Endodermal cell (in vitro differentiated cells): ENCODE data around the gene MMAA. TPM values are rescaled to one million over a fixed set of nuclear protein-coding genes. Genes with fewer than 3 reads are reported as not detected.
A peak's percentile ranks its signal among the peaks of the same experiment; 100 is the strongest.

ENCODE experiments used
- DNase-seq: peaks from one replicate; pipeline ENCODE4 v3.0.0-alpha.2; 2017
- H3K27ac ChIP-seq: 2 replicates; pipeline ENCODE4 v1.5.1; 2013; ENCODE audit warnings: mild to moderate bottlenecking, low read depth, low read length, moderate library complexity
- H3K27me3 ChIP-seq: 2 replicates; pipeline ENCODE4 v1.6.1; 2013; ENCODE audit warnings: mild to moderate bottlenecking, low read length, moderate library complexity; ENCODE audit not compliant: insufficient read depth, control insufficient read depth, poor library complexity, severe bottlenecking
- H3K36me3 ChIP-seq: 2 replicates; pipeline ENCODE4 v1.7.0; 2013; ENCODE audit warnings: mild to moderate bottlenecking, low read length, moderate library complexity; ENCODE audit not compliant: control insufficient read depth, insufficient read depth
- H3K4me1 ChIP-seq: one replicate; pipeline ENCODE4 v1.7.0; 2013; ENCODE audit warnings: low read length; ENCODE audit not compliant: control insufficient read depth, insufficient read depth
- H3K4me3 ChIP-seq: 2 replicates; pipeline ENCODE4 v1.5.1; 2013; ENCODE audit warnings: mild to moderate bottlenecking, low read length, moderate library complexity
- H3K9ac ChIP-seq: 2 replicates; pipeline ENCODE4 v1.6.1; 2013; ENCODE audit warnings: mild to moderate bottlenecking, low read length, moderate library complexity; ENCODE audit not compliant: poor library complexity, severe bottlenecking; ENCODE audit errors: extremely low read depth
- H3K9me3 ChIP-seq: 2 replicates; pipeline ENCODE4 v1.6.1; 2013; ENCODE audit warnings: mild to moderate bottlenecking, low read length, moderate library complexity; ENCODE audit not compliant: control insufficient read depth
- H3K27ac Mint-ChIP-seq: 2 replicates; pipeline ENCODE4 v1.8.0; 2020; ENCODE audit warnings: mixed read lengths
- H3K27me3 Mint-ChIP-seq: 2 replicates; pipeline ENCODE4 v1.8.0; 2021; ENCODE audit warnings: mild to moderate bottlenecking, mixed read lengths; ENCODE audit not compliant: insufficient read depth
- H3K36me3 Mint-ChIP-seq: 2 replicates; pipeline ENCODE4 v1.8.0; 2020; ENCODE audit warnings: low read depth, mixed read lengths
- H3K4me1 Mint-ChIP-seq: 2 replicates; pipeline ENCODE4 v1.8.0; 2020; ENCODE audit warnings: mixed read lengths
- H3K4me3 Mint-ChIP-seq: 2 replicates; pipeline ENCODE4 v1.8.0; 2020; ENCODE audit warnings: mild to moderate bottlenecking, moderate library complexity, mixed read lengths
- H3K9me3 Mint-ChIP-seq: 2 replicates; pipeline ENCODE4 v1.8.0; 2020; ENCODE audit warnings: mild to moderate bottlenecking, mixed read lengths
- WGBS, 2 experiments: methylation state at CpG; one replicate each; pipeline versions ENCODE4 v1.1.5 to v1.1.7; 2013; ENCODE audit warnings: missing lambda C conversion rate in 2 of 2, mixed read lengths in 1 of 2; ENCODE audit not compliant: insufficient coverage in 1 of 2, insufficient read length in 1 of 2; 5-methylcytosine and 5-hydroxymethylcytosine counted together
- total RNA-seq, 2 donors: library from RNA; stranded (reverse); fragmentation: NEBNext Ultra II Directional in 1 of 2; extraction: Animal tissue kit (Norgen Biotek cat#: 25700) in 1 of 2; gene quantifications; 2 replicates in 1 of 2; 3 replicates in 1 of 2; pipeline ENCODE4 v1.2.1, GENCODE V29; 2021
- TF ChIP-seq, protein P1 (sequence below): fragments of 200-600 bp; sonication (generic); conservative IDR thresholded peaks from 2 replicates; pipeline ENCODE4 v1.5.0; 2021; ENCODE audit warnings: antibody characterized with exemption, mild to moderate bottlenecking

Gene MMAA
- total RNA-seq, 2 donors from 2014 or later, result 6.8 to 6.9 TPM

DNA sequence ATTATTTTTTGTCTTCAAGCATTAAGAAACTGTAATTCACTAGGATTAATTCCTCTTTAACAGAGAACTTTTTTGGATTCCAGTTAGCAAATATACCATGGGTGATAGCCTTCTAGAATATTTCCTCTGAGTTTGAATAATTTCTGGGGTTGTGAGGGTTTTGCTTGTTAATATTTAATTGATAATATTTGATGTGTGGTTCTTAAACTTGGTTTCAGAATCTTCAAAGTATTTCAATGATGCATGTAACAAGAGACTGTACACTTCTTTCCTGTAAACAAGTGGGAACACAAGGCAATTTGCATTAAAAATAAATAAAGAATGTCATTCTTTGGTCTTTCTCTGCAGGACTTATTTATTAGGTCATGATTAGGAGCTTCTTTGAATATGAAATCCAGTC is 51.2 kb downstream of the MMAA start:
- no peak overlapping the region for H3K27ac ChIP-seq
- Mint-ChIP-seq H3K4me3 (no peak overlapping the region), H3K36me3 (no peaks in the 10 kb centered on the region), H3K9me3 (no peaks in the 10 kb centered on the region), H3K27me3 (no peaks in the 10 kb centered on the region), H3K27ac (no peak overlapping the region), H3K4me1 (peaks cover 16% of the 10 kb centered on the region)
- no peak overlapping the region for H3K4me3 ChIP-seq
- H3K4me1 ChIP-seq, result no peaks in the 10 kb centered on the region
- TF ChIP-seq, protein P1, sequence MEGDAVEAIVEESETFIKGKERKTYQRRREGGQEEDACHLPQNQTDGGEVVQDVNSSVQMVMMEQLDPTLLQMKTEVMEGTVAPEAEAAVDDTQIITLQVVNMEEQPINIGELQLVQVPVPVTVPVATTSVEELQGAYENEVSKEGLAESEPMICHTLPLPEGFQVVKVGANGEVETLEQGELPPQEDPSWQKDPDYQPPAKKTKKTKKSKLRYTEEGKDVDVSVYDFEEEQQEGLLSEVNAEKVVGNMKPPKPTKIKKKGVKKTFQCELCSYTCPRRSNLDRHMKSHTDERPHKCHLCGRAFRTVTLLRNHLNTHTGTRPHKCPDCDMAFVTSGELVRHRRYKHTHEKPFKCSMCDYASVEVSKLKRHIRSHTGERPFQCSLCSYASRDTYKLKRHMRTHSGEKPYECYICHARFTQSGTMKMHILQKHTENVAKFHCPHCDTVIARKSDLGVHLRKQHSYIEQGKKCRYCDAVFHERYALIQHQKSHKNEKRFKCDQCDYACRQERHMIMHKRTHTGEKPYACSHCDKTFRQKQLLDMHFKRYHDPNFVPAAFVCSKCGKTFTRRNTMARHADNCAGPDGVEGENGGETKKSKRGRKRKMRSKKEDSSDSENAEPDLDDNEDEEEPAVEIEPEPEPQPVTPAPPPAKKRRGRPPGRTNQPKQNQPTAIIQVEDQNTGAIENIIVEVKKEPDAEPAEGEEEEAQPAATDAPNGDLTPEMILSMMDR, result no peak
- no peaks in the 10 kb centered on the region for H3K36me3 ChIP-seq
- no peak overlapping the region for H3K9ac ChIP-seq
- no peaks in the 10 kb centered on the region for H3K9me3 ChIP-seq
- H3K27me3 ChIP-seq, result no peaks in the 10 kb centered on the region
- DNase-seq, result no peak

DNA sequence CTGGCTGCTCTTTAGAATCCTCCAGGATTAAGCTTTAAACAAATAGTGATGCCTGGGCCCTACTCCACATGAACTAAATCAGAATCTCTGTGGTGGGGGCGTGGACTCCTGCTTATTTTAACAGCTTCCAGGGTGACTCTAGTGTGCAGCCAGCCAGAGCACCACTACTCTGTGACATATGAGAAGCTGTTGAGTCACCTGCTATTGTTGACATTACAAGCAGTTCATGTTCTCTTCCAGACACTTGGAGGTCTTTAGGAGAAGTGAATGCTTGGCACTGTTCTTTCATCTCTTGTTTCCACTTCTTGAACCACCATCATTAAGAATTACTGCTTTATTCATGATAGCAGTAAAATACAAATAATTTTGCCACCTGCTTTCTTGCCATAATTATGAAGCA is 60.3 kb downstream of the MMAA start:
- Mint-ChIP-seq H3K4me3 (no peak overlapping the region), H3K9me3 (peaks cover 35% of the 10 kb centered on the region), H3K36me3 (peaks cover 6% of the 10 kb centered on the region), H3K27ac (no peak overlapping the region), H3K27me3 (no peaks in the 10 kb centered on the region), H3K4me1 (peaks cover 15% of the 10 kb centered on the region)
- TF ChIP-seq, protein P1, result no peak
- Histone ChIP-seq H3K36me3 (no peaks in the 10 kb centered on the region), H3K9ac (no peak overlapping the region), H3K27me3 (no peaks in the 10 kb centered on the region), H3K27ac (peak overlapping the region; percentile 44), H3K9me3 (peaks cover 10% of the 10 kb centered on the region), H3K4me3 (no peak overlapping the region), H3K4me1 (peaks cover 3% of the 10 kb centered on the region)
- DNase-seq, result no peak
- 56 to 96% methylated on average over 1 of the region's 1 CpG for WGBS, 2 experiments

DNA sequence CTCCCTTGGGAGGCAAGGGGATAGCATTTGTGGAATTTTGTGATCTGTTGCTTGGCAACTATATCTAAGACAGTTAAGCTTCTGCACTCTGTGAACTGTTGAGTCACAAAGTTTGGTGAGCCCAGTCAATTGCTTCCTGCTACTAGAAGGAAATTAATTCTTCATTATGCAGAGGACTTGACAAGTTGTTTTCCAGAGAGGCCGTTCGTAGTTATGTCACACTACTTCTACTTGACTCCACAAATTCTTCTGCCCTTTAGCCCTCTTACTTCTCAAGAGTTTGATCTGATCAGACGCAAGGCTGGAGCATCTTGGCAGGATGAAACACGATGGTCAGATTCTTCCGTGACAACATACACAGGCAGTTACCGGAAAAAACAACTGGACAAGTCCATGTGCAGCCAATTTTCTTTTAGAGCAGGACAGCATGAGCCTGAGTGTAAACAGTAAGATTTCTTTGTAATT is 60.8 kb downstream of the MMAA start, which contains the start of gene C4orf51:
Gene C4orf51 (plus strand): TSS at position 156 of the 465 bp plus-strand sequence. CDS start 58 bp downstream, at position 214.
- peaks cover 38% of the 10 kb centered on the region for H3K9me3 Mint-ChIP-seq
- no peaks in the 10 kb centered on the region for H3K27me3 Mint-ChIP-seq
- Histone ChIP-seq H3K9me3 (peaks cover 15% of the 10 kb centered on the region), H3K4me1 (peaks cover 3% of the 10 kb centered on the region), H3K4me3 (no peak within 1 kb of the TSS), H3K9ac (no peak within 1 kb of the TSS), H3K27me3 (no peaks in the 10 kb centered on the region), H3K36me3 (no peaks in the 10 kb centered on the region), H3K27ac (peak within 1 kb of the TSS; percentile 44)
- WGBS, 2 experiments, result 89 to 90% methylated on average over 6 of the region's 6 CpGs
- no peak for DNase-seq
- H3K4me1 Mint-ChIP-seq, result peaks cover 15% of the 10 kb centered on the region
- no peak within 1 kb of the TSS for H3K27ac Mint-ChIP-seq
- TF ChIP-seq, protein P1, result no peak
- no peak within 1 kb of the TSS for H3K4me3 Mint-ChIP-seq
- peaks cover 8% of the 10 kb centered on the region for H3K36me3 Mint-ChIP-seq
